ENCODE measurements around the gene RAP1A.
"Not testable (repeated sequence)": the region's sequence is repeated elsewhere in the genome, so short reads cannot be mapped to it uniquely, and the experiment has no call there.

The RAP1A gene

DNA sequence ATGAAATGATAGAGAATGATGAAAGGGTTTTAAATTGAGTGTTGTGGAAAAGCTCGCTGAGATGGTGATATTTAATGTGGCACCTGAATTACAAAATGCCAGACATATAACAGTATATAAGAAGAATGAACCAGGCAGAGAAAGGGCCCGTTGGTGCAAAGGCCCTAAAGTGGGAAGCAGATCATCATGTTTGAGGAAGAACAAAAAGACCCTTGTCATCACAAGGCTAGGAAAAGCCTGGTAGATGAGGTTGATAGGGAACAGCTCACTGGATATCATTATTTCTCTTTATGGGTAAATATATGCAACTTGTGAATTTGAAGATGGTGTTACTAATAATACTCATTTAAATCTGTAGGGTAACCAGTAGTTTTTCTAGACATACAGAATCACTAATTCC is 11.0 kb downstream of the RAP1A start:
- no peak for DNase-seq

DNA sequence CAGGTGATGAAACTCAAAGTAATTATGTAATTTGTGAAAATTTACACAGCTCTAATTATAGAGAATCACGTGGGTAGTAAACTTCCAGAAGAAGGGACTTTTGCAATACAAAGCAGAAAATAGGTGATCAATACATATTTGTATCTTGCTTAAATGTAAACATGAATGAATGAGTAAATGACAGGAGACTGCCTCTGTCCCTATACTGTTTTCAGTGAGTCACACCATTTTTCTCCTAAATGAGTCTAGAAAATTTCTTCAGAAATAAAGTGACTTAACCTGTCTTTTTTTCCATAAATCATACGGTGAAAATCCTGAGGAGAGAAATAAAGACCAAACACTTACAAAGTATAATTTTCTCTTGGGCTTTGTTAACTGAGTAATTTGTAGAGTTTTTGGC is 11.9 kb downstream of the RAP1A start:
- DNase-seq = no peak

DNA sequence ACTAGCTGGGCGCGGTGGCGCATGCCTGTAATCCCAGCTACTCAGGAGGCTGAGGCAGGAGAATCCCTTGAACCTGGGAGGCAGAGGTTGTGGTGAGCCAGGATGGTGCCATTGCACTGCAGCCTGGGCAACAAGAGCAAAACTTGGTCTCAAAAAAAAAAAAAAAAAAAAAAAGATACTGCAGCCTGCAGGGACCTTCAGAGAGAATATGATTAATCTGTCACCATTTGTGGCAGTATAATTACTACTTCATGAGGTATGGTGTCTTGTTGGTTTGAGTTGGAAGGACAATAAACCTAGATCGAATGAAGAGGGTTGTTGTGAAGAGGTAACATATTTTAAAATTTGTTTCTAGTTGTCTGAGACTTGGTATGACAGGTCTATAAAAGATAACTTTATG is 13.2 kb downstream of the RAP1A start:
- not testable (repeated sequence) for DNase-seq

DNA sequence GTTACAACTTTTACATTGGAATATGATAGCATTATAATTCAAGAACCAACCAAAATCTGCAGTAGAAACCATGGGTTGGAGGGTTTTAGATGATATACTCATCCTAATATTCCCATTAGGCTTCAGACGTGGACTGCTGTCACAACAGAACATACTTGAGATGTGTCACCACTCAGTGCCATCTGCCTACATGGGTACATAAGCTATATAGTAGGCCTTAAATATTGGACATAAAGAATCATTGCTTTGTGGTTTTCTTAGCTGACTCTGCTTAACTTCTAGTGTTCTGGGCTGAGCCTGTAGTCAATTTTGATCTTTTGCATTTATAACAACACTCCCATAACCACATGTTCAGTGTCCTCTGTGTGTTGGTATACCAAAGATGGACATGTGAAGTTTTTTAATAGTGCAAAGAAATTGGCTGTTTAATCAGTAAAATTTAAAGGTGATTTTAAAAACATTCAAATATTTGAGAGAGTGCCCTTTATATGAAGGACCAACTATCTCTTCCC is 14.2 kb downstream of the RAP1A start:
- DNase-seq = no peak

DNA sequence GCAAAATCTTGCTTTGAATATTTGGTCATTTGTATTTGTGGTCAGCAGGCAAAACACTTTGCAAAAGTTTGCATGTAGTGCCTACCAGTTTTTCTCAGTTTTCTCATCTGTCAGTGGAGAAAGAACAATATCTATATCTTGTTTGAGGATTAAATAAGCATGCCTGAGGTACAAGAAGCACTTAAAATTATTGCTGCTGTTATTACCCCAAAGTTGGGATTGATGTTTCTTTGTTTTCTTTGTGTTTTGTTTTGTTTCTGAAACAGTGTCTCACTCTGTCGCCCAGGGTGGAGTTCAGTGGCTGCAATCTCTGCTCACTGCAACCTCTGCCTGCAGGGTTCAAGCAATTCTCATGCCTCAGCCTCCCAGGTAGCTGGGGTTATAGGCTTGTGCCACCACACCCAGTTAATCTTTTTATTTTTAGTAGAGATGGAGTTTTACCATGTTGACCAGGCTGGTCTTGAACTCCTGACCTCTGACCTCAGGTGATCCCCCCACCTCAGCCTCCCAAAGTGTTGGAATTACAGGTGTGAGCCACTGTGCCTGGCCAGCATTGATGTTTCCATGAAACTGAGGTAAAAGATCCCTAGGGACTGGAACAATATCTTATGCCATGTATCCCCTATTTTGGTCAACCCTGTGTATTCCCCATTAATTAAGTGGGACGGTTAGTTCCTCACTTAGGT is 15.9 kb downstream of the RAP1A start:
- DNase-seq = no peak

DNA sequence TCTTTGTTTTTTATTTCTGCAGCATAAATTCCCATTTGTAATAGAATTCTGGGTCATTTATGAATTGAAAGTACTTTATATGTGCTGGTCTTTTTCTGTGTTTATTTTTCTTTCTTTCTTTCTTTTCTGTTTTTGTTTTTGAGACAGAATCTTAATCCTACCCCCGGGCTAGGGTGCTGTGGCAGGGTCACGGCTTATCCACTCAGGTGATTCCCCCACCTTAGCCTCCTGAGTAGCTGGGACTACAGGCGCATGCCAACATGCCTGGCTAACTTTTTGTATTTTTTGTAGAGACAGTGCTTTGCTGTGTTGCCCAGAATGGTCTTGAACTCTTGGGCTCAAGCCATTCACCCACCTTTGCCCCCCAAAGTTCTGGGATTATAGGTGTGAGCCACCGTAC is 18.7 kb downstream of the RAP1A start:
- no peak for DNase-seq

DNA sequence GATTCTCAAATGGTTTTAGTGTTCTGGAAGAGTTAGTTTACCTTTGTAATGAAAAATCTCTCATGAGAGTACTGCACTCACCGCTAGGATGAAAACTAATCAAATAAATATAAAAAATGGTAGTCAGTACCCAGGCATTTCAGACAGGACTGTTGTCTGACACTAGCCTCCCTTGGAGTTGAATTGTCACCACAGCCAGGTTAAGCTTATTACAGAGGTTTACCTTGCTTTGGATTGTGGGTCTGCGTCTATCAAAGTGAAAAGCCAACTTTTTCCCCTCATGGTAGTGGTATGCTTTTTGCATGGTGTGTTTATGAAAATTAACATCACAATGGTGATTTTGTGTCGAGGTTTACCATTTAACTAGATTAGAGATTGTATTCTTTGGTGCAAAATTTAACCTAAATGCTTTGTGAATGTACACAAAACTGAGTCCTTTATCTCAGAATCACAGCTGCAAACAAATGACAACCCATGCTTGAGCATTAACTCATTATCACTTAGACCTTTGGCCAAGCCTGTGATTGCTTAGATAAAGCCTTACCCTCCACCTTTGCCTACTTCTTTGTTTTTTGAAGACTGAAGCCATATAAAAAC is 20.1 kb downstream of the RAP1A start:
- DNase-seq = no peak

DNA sequence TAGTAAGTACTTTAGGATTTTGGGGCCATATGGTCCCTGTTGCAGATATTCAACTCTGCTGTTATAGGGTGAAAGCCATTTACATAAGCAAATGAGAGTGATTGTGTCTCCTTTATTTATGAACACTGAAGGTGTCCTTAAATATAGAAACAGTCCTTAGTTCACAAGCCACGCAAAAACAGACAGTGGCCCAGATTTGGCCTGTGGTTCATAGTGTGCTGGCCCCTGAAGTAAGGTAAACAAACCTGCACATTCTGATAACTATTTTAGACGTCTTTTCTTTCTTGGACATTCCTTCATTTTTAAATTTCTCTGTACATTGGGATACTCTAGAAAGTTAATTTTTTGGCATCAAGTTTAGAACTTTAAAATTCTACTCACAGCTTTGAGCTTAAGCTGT is 23.5 kb downstream of the RAP1A start:
- no peak for DNase-seq

DNA sequence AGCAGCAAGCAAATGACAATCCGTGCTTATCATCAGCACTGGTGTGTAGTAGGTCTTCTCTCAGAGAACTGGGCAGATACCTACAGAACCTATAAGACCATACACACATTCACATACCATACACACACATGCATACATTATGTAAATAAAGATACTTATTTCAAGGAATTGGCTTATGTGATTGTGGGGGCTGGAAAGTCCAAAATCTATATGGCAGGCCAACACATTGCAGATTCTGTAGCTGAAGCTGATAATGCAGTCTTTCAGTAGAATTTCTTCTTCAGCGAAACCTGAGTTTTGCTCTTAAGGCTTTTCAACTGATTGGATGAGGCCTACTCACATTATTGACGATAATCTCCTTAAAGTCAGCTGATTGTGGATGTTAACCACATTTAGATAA is 24.1 kb downstream of the RAP1A start:
- DNase-seq = no peak

DNA sequence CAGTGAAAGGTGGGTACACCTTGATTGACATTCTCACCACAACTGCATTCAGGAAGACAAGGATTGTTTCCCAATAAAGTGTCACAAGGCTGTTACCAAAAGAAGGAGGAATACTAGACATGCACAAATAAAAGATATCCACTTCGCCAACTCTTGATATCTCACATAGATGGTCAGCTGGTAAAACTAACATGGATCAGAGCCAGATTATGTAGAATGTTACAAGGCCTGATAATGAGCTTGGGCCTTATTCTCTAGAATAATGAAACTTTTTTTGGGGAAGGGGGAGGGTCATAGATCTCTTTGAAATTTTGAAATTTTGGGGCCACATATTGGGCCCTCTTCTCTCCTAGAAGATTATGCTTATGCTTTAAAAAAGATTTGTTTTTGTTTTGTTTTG is 24.9 kb downstream of the RAP1A start:
- no peak for DNase-seq

DNA sequence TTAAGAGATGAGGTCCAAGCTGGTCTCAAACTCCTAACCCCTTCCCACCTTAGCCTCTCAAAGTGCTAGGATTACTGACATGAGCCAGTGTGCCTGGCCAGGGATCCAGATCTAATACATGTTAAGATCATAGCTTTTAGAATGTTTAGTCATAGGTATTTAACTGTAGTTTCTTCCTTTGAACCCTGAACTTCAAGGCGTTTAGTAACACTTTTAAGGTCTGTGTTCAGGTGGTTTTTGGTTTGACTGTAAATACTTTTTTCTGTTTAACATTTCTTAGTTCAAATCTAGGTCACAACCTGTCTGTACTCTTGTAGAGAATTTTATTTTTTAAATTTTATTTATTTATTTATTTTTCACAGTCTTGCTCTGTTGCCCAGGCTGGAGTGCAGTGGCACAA is 28.1 kb downstream of the RAP1A start:
- no peak for DNase-seq

DNA sequence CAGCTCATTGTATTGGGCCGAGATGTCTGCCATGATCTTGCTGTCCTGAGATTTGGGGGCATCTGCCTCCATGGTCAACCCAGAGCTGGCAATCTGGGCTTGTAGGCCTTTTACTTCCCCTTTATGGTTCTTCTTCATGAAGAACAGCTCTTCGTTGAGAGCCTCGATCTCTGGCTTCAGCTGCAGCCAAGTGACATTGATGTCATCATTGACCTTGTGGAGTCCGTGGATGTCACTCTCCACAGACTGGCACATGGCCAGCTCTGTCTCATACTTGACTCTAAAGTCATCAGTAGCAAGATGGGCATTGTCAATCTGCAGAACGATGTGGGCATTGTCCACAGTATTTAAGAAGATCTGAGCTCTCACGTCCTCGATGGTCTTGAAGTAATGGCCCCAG is 29.2 kb downstream of the RAP1A start:
- DNase-seq = no peak

DNA sequence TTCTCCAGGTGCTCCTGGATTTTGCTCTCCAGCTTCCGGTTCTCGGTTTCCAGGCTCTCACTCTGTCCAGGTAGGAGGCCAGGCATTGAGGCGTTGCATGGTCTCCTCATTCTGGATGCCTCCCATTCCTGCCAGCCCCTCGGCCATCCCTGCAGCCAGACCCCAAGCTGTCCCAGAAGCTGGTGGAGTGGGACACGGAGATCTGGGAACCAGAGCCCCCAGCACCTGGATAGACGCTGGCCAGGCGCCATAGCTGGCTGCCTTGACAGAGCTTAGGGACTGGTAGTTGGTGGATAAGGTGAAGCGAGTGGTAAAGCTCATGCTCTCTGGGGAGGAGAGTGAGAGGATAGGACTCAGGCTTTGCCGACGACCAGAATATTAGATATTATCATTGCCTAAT is 29.6 kb downstream of the RAP1A start:
- no peak for DNase-seq

DNA sequence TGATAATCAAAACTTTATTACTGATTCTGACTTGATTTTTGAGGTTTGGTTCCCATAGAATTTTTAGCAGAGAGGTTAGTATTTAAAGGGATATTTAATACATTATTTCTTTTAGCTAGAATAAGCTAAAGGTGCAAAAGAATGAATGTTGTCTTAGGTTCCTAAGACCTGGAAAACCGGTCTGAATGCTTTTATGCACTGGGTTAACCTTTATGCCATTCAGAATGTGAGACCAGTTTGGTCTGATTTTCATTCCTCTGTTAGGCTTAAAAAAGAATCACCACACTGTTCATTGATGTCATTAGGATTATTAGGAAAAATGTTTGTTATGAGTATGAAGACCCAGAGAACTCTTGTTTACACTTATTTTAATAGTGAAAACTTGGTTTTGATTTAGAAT is 30.1 kb downstream of the RAP1A start:
- no peak for DNase-seq

DNA sequence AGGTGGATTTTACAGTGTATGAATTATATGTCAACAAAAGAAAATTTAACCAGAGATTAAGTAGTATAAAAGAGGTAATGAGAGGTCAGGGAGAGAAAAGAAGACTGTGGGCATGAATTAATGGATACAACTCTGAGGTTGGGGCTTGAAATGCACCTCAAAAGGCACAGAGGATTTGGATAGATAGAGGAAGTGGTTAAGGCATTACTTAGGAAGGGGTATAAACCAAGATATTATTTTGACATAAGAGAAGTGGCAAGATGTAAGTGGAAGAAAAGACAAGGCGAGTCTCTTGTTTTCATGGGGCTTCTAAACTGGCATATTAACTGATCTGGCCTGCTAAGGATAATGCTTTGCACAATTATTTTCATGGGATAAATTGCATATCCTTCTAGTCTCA is 34.1 kb downstream of the RAP1A start:
- no peak for DNase-seq

DNA sequence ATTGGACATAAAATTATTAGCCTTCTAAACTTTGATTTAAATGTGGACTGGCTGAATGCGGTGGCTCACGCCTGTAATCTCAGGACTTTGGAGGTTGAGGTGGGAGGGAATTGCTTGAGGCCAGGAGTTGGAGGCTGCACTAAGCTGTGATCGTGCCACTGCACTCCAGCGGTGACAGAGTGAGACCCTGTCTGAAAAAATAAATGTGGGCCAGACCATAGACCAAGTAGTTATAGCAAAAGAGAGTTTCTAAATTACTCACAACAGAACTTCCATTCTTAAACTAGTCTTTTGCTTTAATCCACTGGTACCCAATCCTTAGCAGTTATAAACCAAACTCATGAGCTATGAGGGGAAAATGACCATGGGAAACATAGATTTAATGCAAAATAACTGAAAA is 35.2 kb downstream of the RAP1A start:
- no peak for DNase-seq

DNA sequence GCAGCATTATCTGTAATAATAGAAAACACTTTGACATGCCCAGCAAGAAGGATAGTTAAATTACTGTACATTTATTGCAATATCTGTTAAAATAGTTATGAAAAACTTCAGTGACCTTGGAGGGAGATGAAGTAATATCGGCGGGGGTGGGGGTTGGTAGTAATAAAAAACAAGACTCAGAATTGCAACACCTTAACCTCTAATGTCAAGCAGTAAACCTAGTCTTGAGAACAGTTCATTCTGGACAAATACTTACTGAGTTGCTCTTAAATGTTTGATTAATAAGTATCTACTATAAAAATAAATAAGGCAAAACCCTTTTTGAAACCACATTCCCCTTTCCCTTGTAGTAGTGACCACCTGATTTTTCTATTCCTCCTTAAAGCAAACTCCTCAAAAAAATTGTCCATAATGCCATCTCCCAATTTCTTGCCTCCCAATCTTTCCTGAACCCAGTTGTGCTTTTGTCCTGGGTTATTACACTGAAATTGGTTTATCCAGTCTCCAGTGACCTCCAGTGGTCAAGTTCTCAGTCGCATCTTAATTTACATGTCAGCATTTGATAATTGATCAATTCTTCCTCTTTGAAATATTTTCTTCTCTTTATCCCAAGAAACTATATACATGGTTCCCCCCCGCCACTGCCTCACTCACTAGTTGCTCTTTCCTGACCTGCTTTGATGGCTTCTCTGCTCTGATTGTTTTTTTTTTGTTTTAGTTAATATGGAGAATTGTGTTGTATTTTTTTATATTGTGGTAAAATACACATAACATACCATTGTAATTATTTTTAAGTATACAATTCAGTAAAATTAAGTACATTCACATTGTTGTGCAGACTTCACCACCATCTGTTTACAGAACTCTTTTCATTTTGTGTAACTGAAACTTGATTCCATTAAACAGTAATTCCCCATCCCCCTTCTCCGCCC is 36.8 kb downstream of the RAP1A start:
- DNase-seq = no peak

DNA sequence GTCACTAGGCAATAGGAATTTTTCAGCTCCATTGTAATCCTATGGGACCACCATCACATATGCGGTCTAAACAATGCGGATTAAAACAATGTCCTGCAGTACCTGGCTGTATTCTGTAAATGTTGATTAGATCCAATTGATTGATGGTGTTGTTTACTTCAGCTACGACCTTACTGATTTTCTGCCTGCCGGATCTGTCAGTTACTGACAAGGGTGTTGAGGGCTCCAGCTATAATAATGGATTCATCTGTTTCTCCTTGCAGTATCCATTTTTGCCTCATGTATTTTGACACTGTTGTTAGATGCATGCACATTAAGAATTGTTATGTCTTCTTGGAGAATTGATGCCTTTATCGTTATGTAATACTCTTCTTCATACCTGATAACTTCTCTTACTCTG is 39.0 kb downstream of the RAP1A start:
- DNase-seq = no peak

DNA sequence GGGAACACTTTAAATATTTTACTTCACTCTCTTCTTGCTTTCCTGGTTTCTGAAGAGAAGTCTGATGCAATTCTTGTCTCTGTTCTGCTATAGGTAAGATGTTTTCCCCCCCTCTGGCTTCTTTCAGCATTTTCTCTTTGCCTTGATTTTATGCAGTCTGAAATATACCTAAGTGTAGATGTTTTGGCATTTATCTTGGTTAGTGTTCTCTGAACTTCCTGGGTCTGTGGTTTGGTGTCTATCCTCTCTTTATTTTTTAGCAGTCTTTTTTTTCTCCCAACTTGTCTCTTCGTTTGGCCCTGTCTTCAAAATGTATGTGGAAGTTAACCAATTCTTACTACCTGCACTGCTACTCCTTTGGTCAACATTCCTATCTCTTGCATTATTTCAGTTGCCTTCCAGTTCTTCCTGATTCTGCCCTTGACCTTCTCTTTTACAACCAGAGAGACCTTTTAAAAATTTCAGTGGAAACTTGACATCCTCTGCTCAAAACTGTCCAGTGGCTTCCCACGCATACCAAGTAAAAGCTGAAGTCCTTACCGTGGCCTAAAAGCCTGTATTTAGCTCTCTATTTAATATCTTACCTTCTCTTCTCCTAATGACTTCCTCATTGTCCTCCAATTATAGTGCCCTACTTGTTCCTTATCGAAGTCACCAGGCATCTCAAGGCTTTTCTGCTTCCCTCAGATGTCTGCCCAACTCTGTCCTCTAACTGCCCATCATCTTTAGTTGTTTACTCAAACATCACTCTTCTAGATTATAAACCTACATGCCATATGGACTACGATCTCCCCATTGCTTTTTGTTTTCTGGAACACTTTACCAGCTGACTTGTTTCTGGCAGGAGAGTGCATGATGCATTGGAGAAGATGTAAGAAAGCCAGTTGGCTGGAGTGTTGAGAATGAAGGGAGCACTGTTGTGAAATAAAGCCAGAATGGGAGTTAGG is 40.9 kb downstream of the RAP1A start:
- no peak for DNase-seq

DNA sequence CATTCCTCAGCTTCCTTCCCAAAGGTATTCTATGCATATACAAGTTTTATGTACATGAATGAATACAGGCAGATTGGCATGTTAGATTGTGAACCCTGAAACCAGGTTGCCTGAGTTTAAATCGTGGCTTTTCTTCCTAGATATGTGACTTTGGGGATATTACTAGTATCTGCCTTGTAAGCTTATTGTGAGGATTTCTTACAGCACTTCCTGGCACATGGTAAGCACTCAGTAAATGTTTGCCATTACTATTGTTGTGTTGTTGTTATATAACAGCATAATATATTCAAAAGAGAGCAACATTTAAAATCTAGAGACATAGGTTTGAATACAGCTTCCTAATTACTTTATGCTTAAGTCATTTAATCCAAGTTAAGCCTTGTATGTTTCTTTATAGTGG is 45.1 kb downstream of the RAP1A start:
- DNase-seq = no peak

DNA sequence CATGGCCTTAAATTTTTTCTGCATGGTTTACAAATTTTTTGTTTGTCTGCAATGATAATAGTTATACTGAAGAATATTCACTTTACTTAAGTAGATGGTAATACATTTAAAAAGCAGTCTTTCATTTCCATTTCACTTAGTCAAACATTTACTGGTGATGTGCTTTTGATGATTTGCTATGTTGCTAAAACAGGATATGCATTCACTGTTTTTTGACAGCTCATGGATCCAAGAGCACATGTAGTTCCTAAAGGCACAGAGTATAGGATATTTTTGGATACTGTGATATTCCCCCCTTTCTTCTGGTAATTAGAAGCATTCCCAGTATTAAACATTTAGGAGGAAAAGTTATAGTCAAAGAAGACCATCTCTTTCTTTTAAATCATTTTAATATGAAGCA is 45.9 kb downstream of the RAP1A start:
- DNase-seq = no peak

DNA sequence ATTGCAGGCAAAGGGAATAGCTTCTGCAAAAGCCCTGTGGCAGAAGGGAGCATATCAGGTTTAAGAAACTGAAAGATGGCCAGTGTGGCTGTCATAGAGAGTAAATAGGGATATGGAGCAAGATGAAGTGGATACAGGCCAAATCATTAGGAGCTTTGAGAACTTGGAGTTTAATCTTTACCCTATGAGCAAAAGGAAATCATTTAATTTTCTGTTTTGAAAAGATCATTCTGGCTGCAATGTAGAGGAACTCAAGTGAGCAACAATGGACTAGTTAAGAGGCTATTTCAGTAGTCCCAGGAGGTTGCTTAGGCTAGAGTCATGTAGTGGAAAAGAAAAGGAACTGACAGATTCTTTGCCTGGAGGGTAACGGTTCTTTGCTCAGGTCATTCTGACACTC is 47.2 kb downstream of the RAP1A start:
- no peak for DNase-seq

DNA sequence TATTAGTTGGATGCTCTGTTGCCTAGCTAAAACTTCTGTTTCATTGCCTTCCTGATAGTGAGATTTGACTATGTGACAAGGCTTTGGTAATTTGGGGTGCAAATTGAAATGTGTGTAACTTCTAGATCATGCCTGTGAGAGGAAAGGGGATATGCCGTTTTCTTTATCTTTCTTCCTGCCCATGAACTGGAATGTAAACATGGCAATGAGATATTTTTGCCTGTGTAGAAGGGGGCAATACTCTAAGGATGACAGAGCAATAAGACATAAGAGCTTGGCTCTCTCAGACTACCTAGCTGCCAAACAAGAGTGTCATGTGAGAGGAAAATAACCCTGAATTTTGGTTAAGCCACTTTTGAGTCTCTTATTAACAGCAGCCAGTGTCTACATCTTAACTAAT is 49.7 kb downstream of the RAP1A start:
- no peak for DNase-seq
